Measurements from ENCODE around the gene LY6G6C.
A peak's percentile ranks its signal among the peaks of the same experiment; 100 is the strongest.
"Not testable (repeated sequence)": the region's sequence is repeated elsewhere in the genome, so short reads cannot be mapped to it uniquely, and the experiment has no call there.

Gene LY6G6C

DNA sequence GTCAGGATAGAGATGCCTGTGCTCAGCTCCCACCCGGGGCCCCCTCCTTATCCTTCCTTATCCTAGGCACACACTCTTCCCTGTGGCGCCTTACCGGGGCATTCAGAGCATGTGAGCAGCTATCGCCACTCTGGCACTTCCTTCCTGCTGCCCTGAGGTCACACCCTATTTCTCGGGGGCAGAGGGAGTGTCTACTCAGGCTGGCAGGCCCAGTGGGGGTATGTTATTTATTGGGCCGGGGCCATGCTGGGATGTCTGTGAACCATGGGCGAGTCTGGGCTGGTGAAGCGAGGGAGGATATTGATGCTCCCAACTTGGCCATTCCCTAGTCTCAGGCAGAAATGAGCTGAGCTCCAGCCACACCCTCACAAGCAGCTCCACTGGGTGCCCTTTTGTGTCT, 10.3 kb downstream of the LY6G6C start:
- Histone ChIP-seq H3K4me3 (ENCODE audit: severe bottlenecking) (no peak overlapping the region), H3K9me3 (ENCODE audit: severe bottlenecking) (no peaks in the 10 kb centered on the region), H3K27me3 (ENCODE audit: insufficient read depth, poor library complexity, severe bottlenecking) (no peaks in the 10 kb centered on the region), H3K4me1 (ENCODE audit: insufficient read depth, poor library complexity, severe bottlenecking) (peaks cover 5% of the 10 kb centered on the region), H3K27ac (ENCODE audit: poor library complexity, severe bottlenecking) (no peak overlapping the region), H3K36me3 (ENCODE audit: low read depth) (no peaks in the 10 kb centered on the region)
- ATAC-seq (ENCODE audit: low read depth) (peak; percentile 44), DNase-seq (ENCODE audit: low spot score) (no peak)
- no peak for TF ChIP-seq CTCF (IDR thresholded peaks at IDR 0.05; ENCODE audit: poor library complexity, severe bottlenecking)

DNA sequence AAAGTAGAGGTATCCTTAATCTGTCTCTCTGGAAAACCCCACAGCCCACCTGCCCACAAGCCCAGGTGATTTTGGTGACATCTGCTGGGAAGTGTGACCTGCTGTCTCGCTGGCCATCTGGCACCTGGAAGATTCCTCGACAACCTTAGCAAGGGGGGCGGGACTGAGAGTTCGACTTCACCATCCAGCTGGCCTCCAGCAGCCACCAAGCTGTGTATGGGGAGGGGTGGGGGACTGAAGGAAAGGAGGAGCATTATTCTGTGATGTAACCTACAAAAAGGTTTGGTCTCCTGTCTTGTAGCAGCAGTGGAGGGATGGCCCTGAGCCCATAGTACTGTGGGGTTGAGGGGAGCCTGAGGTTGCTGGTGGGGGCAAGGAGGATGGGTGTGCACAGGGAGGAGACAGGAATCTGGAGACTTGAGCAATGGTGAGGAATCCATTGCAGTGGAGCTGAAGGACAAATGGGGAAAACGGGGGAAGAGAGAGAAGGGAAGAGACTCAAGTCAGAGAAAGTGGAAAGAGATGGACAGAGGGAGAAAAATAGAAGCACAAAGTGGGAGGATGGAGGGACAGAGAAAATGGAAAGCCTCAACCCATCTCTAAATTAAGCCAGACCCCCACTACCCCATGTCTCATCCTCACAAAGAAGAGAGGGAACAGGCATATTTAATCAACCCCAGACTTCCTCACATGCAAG, 10.9 kb downstream of the LY6G6C start:
- H3K4me3 ChIP-seq (ENCODE audit: severe bottlenecking), result no peak overlapping the region
- H3K27ac ChIP-seq (ENCODE audit: poor library complexity, severe bottlenecking), result no peak overlapping the region
- no peak for TF ChIP-seq CTCF (IDR thresholded peaks at IDR 0.05; ENCODE audit: poor library complexity, severe bottlenecking)
- DNase-seq (ENCODE audit: low spot score), result no peak
- H3K36me3 ChIP-seq (ENCODE audit: low read depth), result no peaks in the 10 kb centered on the region
- ATAC-seq (ENCODE audit: low read depth), result no peak
- peaks cover 5% of the 10 kb centered on the region for H3K4me1 ChIP-seq (ENCODE audit: insufficient read depth, poor library complexity, severe bottlenecking)
- no peaks in the 10 kb centered on the region for H3K9me3 ChIP-seq (ENCODE audit: severe bottlenecking)
- H3K27me3 ChIP-seq (ENCODE audit: insufficient read depth, poor library complexity, severe bottlenecking), result no peaks in the 10 kb centered on the region

DNA sequence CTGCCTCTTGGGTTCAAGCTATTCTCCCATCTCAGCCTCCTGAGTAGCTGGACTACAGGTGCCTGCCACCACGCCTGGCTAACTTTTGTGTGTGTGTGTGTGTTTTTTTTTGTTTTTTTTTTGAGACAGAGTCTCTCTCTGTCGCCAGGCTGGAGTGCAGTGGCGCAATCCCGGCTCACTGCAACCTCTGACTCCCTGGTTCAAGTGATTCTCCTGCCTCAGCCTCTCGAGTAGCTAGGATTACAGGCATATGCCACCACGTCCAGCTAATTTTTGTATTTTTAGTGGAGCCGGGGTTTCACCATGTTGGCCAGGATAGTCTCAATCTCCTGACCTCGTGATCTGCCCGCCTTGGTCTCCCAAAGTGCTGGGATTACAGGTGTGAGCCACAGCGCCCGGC, 12.4 kb downstream of the LY6G6C start:
- not testable (repeated sequence) for H3K27ac ChIP-seq (ENCODE audit: poor library complexity, severe bottlenecking); H3K9me3 ChIP-seq (ENCODE audit: severe bottlenecking); DNase-seq (ENCODE audit: low spot score); H3K4me3 ChIP-seq (ENCODE audit: severe bottlenecking); H3K4me1 ChIP-seq (ENCODE audit: insufficient read depth, poor library complexity, severe bottlenecking); H3K27me3 ChIP-seq (ENCODE audit: insufficient read depth, poor library complexity, severe bottlenecking); H3K36me3 ChIP-seq (ENCODE audit: low read depth); ATAC-seq (ENCODE audit: low read depth)

- H3K36me3 ChIP-seq (ENCODE audit: low read depth), result no peaks in the 10 kb centered on the region
- TF ChIP-seq CTCF (IDR thresholded peaks at IDR 0.05; ENCODE audit: poor library complexity, severe bottlenecking), result no peak
- peaks cover 5% of the 10 kb centered on the region for H3K4me1 ChIP-seq (ENCODE audit: insufficient read depth, poor library complexity, severe bottlenecking)
- no peak overlapping the region for H3K4me3 ChIP-seq (ENCODE audit: severe bottlenecking)
- no peak overlapping the region for H3K27ac ChIP-seq (ENCODE audit: poor library complexity, severe bottlenecking)
- H3K27me3 ChIP-seq (ENCODE audit: insufficient read depth, poor library complexity, severe bottlenecking), result no peaks in the 10 kb centered on the region
- DNase-seq (ENCODE audit: low spot score) (no peak), ATAC-seq (ENCODE audit: low read depth) (no peak)
- H3K9me3 ChIP-seq (ENCODE audit: severe bottlenecking), result no peaks in the 10 kb centered on the region
These were observed 13.3 kb downstream of the LY6G6C start for GRCh38 chr6:31708224-31708623.

DNA sequence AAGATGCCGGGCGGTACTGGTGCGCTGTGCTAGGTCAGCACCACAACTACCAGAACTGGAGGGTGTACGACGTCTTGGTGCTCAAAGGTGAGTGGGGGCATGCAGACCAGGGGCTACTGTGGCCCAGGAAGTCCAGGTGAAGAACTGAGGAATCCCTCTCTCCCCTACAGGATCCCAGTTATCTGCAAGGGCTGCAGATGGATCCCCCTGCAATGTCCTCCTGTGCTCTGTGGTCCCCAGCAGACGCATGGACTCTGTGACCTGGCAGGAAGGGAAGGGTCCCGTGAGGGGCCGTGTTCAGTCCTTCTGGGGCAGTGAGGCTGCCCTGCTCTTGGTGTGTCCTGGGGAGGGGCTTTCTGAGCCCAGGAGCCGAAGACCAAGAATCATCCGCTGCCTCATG, 13.8 kb downstream of the LY6G6C start:
- ATAC-seq (ENCODE audit: low read depth), result no peak
- TF ChIP-seq CTCF (IDR thresholded peaks at IDR 0.05; ENCODE audit: poor library complexity, severe bottlenecking), result no peak
- no peaks in the 10 kb centered on the region for H3K27me3 ChIP-seq (ENCODE audit: insufficient read depth, poor library complexity, severe bottlenecking)

More for the DNA sequence above, 13.8 kb downstream of the LY6G6C start:
- DNase-seq (ENCODE audit: low spot score), result no peak
- H3K4me1 ChIP-seq (ENCODE audit: insufficient read depth, poor library complexity, severe bottlenecking), result peaks cover 5% of the 10 kb centered on the region
- no peak overlapping the region for H3K4me3 ChIP-seq (ENCODE audit: severe bottlenecking)
- no peaks in the 10 kb centered on the region for H3K9me3 ChIP-seq (ENCODE audit: severe bottlenecking)
- H3K27ac ChIP-seq (ENCODE audit: poor library complexity, severe bottlenecking), result no peak overlapping the region
- H3K36me3 ChIP-seq (ENCODE audit: low read depth), result no peaks in the 10 kb centered on the region

Measured in RWPE2 (cell line).